ENCODE data around the gene EPS8L1. TPM values are rescaled to one million over a fixed set of nuclear protein-coding genes. Genes with fewer than 3 reads are reported as not detected.
"Not testable (repeated sequence)": the region's sequence is repeated elsewhere in the genome, so short reads cannot be mapped to it uniquely, and the experiment has no call there.

Gene EPS8L1
- total RNA-seq, 1 experiment from 2014 or later: 4.9 TPM

GRCh38 chr19:55050749-55051532 lies 24.7 kb upstream of the EPS8L1 start:
- DNase-seq (ENCODE audit: low read depth): no peak

DNA sequence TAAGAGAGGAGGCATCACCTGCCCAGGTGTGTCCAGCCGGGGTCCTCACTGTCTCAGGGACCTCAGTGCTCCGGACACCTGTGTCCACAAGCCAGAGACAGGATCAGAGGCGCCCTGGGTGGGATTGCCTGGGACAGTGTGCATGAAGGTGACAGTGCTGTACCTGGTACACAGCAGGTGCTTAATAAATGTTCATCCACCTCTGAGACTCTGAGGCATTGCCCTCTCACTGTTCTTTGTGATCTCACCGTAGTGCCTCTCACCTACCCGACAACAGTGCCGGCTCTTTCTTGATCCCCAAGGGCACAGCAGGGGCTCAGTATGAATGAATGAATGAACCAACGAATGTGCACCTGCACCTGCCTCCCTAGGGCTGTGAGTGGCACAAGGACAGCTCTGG lies 21.9 kb upstream of the EPS8L1 start:
- DNase-seq (ENCODE audit: low read depth): no peak

DNA sequence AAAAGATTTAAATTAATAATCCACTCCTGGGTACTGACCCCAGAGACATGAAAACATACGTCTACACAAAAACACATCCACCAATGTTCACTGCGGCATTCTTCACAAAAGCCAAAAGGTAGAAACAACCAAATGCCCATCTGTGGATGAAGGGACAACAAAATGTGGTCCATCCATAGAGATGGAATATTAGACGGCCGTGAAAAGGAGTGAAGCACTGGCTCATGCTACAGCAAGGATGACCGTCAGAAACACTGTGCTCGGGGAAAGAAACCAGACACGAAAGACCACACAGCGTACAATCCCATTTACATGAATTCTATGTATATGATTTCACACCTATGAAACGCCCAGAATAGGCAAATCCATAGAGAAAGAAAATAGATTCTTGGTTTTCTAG lies 18.8 kb upstream of the EPS8L1 start:
- no peak for DNase-seq (ENCODE audit: low read depth)

DNA sequence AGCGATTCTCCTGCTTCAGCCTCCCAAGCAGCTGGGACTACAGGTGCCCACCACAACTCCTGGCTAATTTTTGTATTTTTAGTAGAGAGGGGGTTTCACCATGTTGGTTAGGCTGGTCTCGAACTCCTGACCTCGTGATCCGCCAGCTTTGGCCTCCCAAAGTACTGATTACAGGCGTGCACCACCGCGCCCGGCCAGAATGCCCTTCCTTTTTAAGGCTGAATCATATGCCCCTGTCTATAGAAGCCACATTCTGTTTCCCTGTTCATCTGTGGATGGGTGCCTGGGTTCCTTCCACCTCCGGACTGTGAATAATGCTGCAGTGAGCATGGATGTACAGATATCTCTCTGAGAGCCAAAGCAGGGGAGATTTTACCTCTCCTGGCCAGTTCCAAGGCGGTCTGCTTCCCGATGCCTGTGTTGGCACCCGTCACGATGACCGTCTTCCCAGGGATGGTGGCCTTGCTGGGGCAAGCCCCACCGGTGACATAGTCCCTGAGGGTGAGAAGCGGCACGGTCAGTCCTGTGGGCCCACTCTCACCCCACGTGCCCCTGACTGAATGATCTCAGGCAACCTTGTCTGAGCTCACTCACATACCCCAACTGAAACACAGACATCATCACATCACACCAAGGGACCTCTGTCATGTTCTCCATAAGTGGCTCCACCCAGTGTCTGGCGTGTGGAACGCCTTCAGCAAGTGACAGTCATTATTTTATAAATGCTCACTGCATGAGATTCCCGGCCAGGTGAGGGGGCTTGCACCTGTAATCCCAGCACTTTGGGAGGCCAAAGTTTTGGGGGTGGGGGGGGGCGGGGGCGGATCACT lies 16.7 kb upstream of the EPS8L1 start:
- DNase-seq (ENCODE audit: low read depth): no peak

- not testable (repeated sequence) for DNase-seq (ENCODE audit: low read depth)
Observed at GRCh38 chr19:55060287-55060686, 15.4 kb upstream of the EPS8L1 start.

DNA sequence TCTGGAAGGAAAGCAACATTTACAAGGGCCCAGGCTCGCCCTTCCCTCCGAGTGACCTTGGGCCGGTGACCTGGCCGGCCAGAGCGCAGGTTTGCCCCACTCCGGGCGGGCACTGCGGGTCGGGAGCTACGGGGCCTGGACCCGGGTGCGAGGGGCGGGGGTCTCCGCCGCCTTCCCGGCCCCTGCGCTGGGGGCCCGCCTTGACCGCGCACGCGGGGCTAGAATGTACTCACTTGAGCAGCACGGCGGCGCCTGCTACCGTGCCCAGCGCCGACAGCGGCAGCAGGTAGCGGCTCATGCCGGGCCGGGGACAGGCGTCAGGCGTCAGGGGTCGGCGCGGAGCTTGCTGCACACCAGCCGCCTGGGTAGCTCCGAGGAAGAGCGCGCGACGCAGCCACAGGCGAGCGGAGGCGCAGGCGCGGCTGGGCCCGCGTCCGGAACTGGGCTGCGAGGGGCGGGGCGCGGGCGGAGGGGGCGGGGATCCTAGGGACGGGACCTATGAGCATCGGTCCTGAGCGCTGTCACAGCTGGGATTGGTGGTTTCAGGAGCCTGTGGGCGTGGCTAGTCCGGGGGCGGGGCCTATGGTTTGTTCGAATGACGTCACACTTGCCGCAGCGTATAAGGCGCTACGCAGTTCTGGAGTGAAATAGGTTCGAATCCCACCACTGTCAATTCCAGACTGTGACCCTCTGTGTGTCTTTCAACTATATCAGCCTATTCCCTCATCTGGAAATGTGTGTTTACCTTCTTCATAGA lies 12.8 kb upstream of the EPS8L1 start, which contains the start of gene RDH13:
Gene RDH13, minus strand, starts transcription at position 414 of the 757 bp plus-strand sequence. Its CDS starts 116 bp downstream, at position 298.
- peak; percentile 98 for DNase-seq (ENCODE audit: low read depth)

DNA sequence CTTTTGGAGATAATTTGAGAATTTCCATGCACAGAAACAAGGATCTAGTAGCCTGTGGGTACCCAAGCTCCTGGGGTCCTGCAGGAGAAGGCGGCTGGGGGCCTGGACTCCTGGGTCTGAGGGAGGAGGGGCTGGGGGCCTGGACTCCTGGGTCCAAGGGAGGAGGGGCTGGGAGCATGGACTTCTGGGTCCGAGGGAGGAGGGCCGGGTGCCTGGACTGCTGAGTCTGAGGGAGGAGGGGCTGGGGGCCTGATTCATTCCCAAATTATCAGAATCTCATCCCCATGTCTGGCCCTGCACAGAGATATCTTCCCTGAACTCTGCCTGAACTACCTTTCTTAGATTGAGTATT lies 12.2 kb upstream of the EPS8L1 start:
- no peak for DNase-seq (ENCODE audit: low read depth)

GRCh38 chr19:55065516-55065915 lies 10.2 kb upstream of the EPS8L1 start:
- DNase-seq (ENCODE audit: low read depth): not testable (repeated sequence)

GRCh38 chr19:55066107-55066709 lies 9.5 kb upstream of the EPS8L1 start:
- DNase-seq (ENCODE audit: low read depth): no peak

- no peak for DNase-seq (ENCODE audit: low read depth)
Observed at GRCh38 chr19:55067869-55068268, 7.8 kb upstream of the EPS8L1 start.

GRCh38 chr19:55068950-55069864 lies 6.5 kb upstream of the EPS8L1 start:
- peak; percentile 73 for DNase-seq (ENCODE audit: low read depth)

DNA sequence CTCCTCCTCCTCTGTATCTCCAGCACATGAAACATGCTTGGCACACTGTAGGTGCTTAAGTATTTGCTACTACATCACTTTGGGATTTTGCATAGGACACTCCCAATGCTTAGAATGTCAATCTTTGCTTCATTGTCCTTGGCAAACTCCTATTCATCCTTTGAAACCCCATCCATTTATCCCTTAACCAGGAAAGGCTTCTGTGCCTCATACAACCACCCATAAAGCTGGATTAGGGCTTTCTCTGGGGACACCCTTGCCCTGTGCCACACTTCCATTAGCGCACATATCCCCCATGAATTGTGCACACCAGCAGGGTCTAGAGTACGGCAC lies 5.8 kb upstream of the EPS8L1 start:
- DNase-seq (ENCODE audit: low read depth): no peak

DNA sequence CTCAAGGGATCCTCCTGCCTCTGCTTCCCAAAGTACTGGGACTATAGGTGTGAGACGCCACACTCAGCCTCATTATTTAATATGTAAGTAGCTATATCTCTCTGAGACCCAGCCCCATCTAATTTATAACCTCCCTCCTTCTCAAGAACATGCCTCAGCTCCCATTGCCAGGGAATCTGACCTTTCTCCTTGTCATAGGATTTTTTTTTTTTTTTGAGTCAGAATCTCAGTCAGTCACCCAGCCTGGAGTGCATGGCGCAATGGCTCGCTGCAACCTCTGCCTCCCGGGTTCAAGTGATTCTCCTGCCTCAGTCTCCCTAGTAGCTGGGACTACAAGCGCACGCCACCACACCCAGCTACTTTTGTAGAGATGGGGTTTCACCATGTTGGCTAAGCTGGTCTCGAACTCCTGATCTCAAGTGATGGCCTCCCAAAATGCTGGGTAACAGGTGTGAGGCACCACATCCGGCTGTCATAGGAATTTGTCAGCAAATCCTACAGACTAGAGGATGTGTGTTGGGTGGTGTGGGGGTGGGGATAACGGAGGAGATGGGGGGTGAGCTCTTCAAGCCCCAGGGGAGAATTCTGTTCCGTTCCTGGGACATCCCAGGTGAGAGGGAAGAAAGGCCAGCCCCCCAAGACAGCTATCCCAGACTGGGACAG lies 5.1 kb upstream of the EPS8L1 start:
- no peak for DNase-seq (ENCODE audit: low read depth)

GRCh38 chr19:55071129-55071502 lies 4.6 kb upstream of the EPS8L1 start:
- DNase-seq (ENCODE audit: low read depth): peak; percentile 94

DNA sequence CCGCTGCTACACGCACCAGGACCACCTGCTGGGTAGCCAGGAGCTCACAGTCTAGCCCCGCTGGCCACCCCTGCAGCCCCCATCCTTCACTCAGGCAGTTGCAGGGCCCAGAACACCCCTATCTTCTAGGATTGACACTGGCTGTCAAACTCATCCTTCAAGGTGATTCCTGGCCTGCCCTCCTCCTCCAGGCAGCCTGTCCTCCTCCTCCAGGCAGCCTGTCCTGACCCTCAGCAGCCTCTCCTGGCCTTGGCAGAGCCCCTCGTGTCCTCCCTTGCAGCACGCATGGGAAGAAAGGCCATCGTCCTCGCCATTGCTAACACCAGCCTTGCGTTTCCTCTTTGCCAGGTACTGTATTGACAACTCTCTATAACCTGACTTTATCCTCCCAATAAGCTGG lies 3.8 kb upstream of the EPS8L1 start:
- DNase-seq (ENCODE audit: low read depth): no peak

GRCh38 chr19:55076321-55076720 lies 652 bp downstream of the EPS8L1 start:
- DNase-seq (ENCODE audit: low read depth): no peak

DNA sequence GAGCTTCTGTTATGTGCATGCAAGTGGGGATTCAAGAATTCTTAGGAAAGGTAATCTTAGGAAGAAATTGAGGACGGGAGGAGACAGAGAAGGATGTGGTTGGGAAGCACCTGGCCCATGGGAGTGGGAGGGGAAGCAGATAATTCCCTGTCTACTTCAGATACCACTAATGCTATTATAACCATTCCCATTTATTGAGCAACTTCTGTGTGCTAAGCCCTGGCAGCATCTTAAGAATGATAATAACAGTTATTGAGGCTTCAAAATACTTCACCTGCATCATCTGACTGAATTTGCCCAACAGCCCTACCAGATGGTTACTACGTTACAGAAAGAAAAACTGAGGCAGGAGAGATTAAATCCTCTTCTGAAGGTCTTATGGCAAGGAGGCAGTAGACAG lies 1.4 kb downstream of the EPS8L1 start:
- DNase-seq (ENCODE audit: low read depth): no peak

- DNase-seq (ENCODE audit: low read depth): no peak
Observed at GRCh38 chr19:55078996-55079395, 3.3 kb downstream of the EPS8L1 start.

DNA sequence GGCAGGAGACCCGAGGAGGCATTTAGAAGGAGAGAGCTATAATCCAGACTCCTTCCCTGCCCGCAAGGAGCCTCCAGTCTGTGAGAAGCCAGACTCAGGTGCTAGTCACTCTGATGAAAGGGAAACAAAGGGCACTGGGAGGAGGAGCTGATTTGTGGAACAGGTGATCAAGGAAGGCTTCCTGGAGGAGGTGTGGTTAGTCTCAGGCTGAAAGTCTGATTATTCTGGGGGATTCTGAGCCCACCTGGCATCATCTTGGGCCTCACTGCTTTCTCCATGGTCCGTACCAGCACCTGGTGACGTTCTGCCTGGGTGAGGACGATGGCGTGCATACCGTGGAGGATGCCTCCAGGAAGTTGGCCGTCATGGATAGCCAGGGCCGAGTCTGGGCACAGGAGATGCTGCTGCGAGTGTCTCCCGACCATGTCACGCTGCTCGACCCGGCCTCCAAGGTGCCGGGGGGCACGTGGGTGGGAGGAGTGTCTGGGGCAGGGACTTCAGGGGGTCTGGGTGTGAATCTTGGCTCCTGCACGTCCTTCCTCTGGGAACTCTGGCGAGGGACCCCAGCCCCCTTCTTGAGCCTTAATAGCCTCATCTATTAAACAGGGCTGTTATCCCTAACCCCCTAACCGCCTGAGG lies 3.9 kb downstream of the EPS8L1 start:
- no peak for DNase-seq (ENCODE audit: low read depth)
